ENCODE data around the gene BMI1.

DNA sequence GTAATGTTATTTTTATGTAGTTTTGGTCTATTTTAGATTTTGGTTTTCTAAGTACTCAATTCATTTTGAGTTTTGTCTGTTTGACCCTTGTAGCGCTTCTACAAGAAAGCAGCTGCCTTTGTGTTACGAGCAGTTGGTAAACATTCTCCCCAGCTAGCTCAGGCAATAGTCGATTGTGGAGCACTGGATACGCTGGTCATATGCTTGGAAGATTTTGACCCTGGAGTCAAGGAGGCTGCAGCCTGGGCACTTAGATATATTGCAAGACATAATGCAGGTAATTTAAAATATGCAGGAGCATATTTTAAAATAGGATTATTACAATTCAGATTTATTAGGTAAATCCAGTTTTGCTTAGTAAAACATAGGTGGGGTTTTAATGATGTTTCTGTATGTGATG is 47.5 kb downstream of the BMI1 start:
- TF ChIP-seq, protein P1, sequence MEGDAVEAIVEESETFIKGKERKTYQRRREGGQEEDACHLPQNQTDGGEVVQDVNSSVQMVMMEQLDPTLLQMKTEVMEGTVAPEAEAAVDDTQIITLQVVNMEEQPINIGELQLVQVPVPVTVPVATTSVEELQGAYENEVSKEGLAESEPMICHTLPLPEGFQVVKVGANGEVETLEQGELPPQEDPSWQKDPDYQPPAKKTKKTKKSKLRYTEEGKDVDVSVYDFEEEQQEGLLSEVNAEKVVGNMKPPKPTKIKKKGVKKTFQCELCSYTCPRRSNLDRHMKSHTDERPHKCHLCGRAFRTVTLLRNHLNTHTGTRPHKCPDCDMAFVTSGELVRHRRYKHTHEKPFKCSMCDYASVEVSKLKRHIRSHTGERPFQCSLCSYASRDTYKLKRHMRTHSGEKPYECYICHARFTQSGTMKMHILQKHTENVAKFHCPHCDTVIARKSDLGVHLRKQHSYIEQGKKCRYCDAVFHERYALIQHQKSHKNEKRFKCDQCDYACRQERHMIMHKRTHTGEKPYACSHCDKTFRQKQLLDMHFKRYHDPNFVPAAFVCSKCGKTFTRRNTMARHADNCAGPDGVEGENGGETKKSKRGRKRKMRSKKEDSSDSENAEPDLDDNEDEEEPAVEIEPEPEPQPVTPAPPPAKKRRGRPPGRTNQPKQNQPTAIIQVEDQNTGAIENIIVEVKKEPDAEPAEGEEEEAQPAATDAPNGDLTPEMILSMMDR (IDR thresholded peaks at IDR 0.05; ENCODE audit: insufficient read depth, low read length, poor library complexity, severe bottlenecking): no peak
- no peak for TF ChIP-seq EZH2phosphoT487 (conservative IDR thresholded peaks at IDR 0.05; ENCODE audit: low read length)
